SK-N-MC (cell line): Measurements from ENCODE around the gene SNX32.

Source experiments
- DNase-seq: peaks from one replicate; pipeline ENCODE4 v3.0.0-alpha.2; 2011; ENCODE audit warnings: low read depth, low spot score
- H3K27ac ChIP-seq: fragments of 200-600 bp; sonication (generic); 2 replicates; pipeline ENCODE4 v1.5.1; 2016; ENCODE audit warnings: mixed run types
- H3K36me3 ChIP-seq: fragments of 200-600 bp; sonication (generic); 2 replicates; pipeline ENCODE4 v1.6.1; 2017; ENCODE audit warnings: antibody characterized with exemption, low read length, mixed read lengths; ENCODE audit not compliant: insufficient read depth
- H3K4me3 ChIP-seq: fragments of 200-600 bp; sonication (generic); 2 replicates; pipeline ENCODE4 v1.5.1; 2016
- H3K9ac ChIP-seq: fragments of 200-600 bp; sonication (generic); 2 replicates; pipeline ENCODE4 v1.8.0; 2017; ENCODE audit warnings: mixed run types, mixed read lengths; ENCODE audit not compliant: insufficient read length
- H3K9me3 ChIP-seq: fragments of 200-600 bp; sonication (generic); 2 replicates; pipeline ENCODE4 v1.6.1; 2017; ENCODE audit warnings: low read depth, mild to moderate bottlenecking, antibody characterized with exemption, low read length, moderate library complexity, mixed read lengths
- EZH2 ChIP-seq: fragments of 200-600 bp; sonication (generic); IDR thresholded peaks from one replicate; pipeline ENCODE4 v1.6.1; 2017; ENCODE audit warnings: antibody characterized with exemption
- FOXP2 ChIP-seq: optimal IDR thresholded peaks from 2 replicates; pipeline ENCODE3; 2011; ENCODE audit warnings: mild to moderate bottlenecking, moderate library complexity; ENCODE audit not compliant: insufficient read depth; ENCODE audit errors: extremely low read length, control extremely low read depth
- POLR2AphosphoS5 ChIP-seq: IDR thresholded peaks from 2 replicates; pipeline ENCODE4 v1.6.1; 2012; ENCODE audit warnings: mild to moderate bottlenecking, low read depth, low read length, borderline replicate concordance

SNX32 gene

DNA sequence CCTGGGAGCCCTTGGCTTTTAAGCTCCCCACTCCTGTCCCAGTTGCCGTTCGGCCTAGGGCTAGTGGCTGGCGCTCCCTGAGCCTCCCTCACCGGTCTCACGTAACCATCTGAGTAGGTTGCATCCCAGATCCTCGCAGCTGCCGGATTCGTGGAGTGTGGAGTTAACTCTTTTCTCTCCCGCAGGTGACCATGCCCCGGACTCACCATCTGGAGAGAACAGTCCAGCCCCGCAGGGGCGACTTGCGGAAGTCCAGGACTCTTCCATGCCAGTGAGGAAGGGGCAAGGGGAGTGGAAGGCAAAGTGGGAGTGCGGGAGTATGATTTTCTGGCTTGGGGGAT is 27.4 kb downstream of the SNX32 start:
- Histone ChIP-seq H3K9ac (peak overlapping the region; percentile 89), H3K36me3 (peaks cover 47% of the 10 kb centered on the region), H3K9me3 (no peaks in the 10 kb centered on the region), H3K4me3 (peak overlapping the region; percentile 87), H3K27ac (peak overlapping the region; percentile 97)
- no peak for DNase-seq
- no peak for TF ChIP-seq FOXP2
- TF ChIP-seq EZH2, result no peak
- no peak for TF ChIP-seq POLR2AphosphoS5

- DNase-seq, result no peak
- 0 out of 2 replicates have a peak overlapping the region, but pooled peaks have one; percentile 97 for H3K27ac ChIP-seq
Measured at GRCh38 chr11:65861533-65862183, 27.9 kb downstream of the SNX32 start.

DNA sequence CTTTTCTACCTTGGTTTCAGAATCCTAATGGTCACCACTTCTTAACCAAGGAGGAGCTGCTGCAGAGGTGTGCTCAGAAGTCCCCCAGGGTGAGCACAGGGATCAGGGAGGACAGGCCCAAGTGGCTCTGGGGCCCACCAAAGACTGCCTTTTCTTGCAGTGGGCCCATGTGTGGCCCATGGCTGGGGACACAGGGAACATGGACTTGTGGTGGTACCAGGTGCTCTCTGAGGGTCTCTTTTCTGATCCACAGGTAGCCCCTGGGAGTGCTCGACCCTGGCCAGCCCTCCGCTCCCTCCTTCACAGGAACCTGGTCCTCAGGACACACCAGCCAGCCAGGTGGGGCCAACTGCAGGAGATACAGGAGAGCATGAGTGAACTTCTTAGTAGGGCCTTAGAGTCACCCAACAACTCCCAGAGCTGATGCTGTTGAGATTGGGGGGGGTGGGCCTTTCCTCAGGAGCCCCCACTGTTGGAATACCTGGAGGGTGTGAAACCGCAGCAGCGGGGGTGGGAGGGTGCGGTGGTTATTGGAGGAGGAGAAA is 28.5 kb downstream of the SNX32 start:
- Histone ChIP-seq H3K36me3 (peaks cover 43% of the 10 kb centered on the region; the same call in 1 of the 2 replicates), H3K27ac (no peak overlapping the region), H3K9me3 (no peaks in the 10 kb centered on the region), H3K4me3 (no peak overlapping the region), H3K9ac (no peak overlapping the region)
- DNase-seq, result no peak
- no peak for TF ChIP-seq POLR2AphosphoS5
- TF ChIP-seq EZH2, result no peak
- no peak for TF ChIP-seq FOXP2

More at GRCh38 chr11:65861533-65862183, 27.9 kb downstream of the SNX32 start:
- TF ChIP-seq EZH2, result no peak
- TF ChIP-seq POLR2AphosphoS5, result no peak
- TF ChIP-seq FOXP2, result no peak
- H3K9ac ChIP-seq, result peak overlapping the region; percentile 89
- H3K36me3 ChIP-seq, result peaks cover 42% of the 10 kb centered on the region
- peak overlapping the region; percentile 87 for H3K4me3 ChIP-seq
- no peaks in the 10 kb centered on the region for H3K9me3 ChIP-seq

- Histone ChIP-seq H3K36me3 (peaks cover 43% of the 10 kb centered on the region; the same call in 1 of the 2 replicates), H3K27ac (no peak overlapping the region), H3K4me3 (no peak overlapping the region), H3K9me3 (no peaks in the 10 kb centered on the region), H3K9ac (no peak overlapping the region)
- DNase-seq, result no peak
- no peak for TF ChIP-seq EZH2
- no peak for TF ChIP-seq POLR2AphosphoS5
- TF ChIP-seq FOXP2, result no peak
Measured at GRCh38 chr11:65862941-65863888, 29.5 kb downstream of the SNX32 start.

DNA sequence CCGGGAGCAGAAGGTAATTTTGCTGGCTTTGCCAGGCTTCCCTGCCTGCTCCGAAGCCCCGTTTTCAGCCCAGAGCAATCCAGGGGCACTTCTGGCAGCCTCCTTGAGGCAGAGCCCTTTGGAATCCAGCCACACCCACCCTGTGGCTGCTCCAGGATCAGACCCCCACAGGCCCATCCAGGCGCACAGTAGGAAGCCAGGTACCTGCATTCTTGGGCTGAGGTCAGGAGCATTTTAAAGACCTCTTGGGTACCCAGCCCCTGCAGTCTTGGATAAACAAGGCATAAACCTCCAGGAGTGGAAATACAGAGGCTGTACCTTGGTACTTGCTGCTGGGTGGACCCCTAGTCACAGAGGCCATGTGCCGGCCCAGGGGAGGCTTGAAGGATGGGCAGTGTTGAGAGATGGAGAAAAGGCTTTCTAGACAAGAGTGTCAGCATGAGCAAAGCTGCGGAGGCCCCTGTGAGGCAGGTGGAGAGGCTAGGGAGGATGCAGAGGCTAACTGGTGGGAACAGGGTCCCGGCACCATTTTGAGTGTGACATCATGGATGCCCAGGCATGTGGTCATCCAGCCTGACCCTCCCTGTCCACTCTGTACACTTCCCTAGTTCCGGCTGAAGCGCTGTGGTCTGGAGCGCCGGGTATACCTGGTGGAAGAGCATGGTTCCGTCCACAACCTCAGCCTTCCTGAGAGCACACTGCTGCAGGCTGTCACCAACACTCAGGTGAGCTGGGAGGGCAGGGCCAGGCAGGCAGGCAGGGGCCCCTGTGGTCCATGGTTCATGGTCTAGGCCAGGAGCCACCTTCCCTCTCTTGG is 30.3 kb downstream of the SNX32 start:
- Histone ChIP-seq H3K9me3 (no peaks in the 10 kb centered on the region), H3K9ac (no peak overlapping the region), H3K4me3 (no peak overlapping the region), H3K27ac (no peak overlapping the region), H3K36me3 (peaks cover 43% of the 10 kb centered on the region; the same call in 1 of the 2 replicates)
- no peak for DNase-seq
- TF ChIP-seq FOXP2 (no peak), EZH2 (no peak), POLR2AphosphoS5 (no peak)

DNA sequence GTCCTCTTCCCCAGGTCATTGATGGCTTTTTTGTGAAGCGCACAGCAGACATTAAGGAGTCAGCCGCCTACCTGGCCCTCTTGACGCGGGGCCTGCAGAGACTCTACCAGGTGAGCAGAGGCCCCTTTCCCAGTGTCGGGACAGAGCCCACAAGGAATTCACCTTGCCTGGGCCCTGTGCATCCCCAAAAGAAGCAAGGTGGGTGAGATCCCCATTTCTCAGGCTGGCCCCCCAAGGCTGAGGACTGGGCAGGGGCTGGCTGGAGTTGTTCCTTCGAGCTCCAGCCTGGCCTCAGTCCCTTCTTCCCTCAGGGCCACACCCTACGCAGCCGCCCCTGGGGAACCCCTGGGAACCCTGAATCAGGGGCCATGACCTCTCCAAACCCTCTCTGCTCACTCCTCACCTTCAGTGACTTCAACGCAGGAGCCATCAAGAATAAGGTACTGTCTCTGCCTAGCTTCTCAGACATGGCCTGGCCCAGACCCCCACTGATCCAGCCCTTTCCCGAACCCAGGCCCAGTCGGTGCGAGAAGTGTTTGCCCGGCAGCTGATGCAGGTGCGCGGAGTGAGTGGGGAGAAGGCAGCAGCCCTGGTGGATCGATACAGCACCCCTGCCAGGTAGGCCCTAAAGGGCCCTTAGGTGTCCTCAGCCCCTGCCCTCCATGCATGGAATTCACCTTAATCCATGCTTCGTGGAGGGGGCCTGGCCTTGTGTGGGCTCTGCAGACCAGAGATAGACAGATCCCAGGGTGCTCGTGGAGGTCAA is 31.1 kb downstream of the SNX32 start:
- DNase-seq, result no peak
- H3K4me3 ChIP-seq, result no peak overlapping the region
- TF ChIP-seq FOXP2, result no peak
- no peak for TF ChIP-seq POLR2AphosphoS5
- no peak for TF ChIP-seq EZH2
- peaks cover 43% of the 10 kb centered on the region; the same call in 1 of the 2 replicates for H3K36me3 ChIP-seq
- no peaks in the 10 kb centered on the region for H3K9me3 ChIP-seq
- H3K27ac ChIP-seq, result no peak overlapping the region
- no peak overlapping the region for H3K9ac ChIP-seq

DNA sequence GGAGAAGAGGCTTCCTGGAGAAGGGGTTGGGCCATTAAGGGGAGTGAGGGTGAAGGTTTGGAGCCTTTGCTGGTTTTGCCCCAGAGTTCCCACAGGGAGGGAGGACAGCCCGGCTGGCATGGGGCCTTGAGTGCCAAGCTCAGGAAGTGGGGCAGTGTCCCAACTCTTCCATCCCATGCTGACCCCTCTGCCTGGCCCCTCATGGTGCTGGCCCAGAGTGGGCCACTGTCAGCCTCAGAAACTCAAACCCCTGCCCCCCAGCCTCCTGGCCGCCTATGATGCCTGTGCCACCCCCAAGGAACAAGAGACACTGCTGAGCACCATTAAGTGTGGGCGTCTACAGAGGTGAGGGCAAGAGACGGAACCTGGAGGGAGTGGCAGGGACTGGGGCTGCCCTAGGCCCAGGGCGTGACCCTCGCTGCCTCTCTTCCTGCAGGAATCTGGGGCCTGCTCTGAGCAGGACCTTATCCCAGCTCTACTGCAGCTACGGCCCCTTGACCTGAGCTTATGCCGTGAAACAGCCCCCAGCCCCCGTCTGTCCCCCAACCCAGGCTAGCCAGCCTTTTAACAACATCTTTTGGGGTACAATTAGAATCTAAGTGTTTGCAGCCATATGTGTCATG is 31.9 kb downstream of the SNX32 start:
- peak; percentile 12; the same call in 1 of the 2 replicates for TF ChIP-seq POLR2AphosphoS5
- no peak for TF ChIP-seq EZH2
- no peak for TF ChIP-seq FOXP2
- H3K27ac ChIP-seq, result no peak overlapping the region
- peaks cover 43% of the 10 kb centered on the region; the same call in 1 of the 2 replicates for H3K36me3 ChIP-seq

More for the DNA sequence above, 31.9 kb downstream of the SNX32 start:
- no peak for DNase-seq
- no peaks in the 10 kb centered on the region for H3K9me3 ChIP-seq
- no peak overlapping the region for H3K4me3 ChIP-seq
- no peak overlapping the region for H3K9ac ChIP-seq
